OCI-LY3 (cell line): ENCODE data around the gene GAGE12E.
"Not testable (repeated sequence)": the region's sequence is repeated elsewhere in the genome, so short reads cannot be mapped to it uniquely, and the experiment has no call there.

Source experiments
- H2AFZ ChIP-seq: fragments of 200-600, 300-600 bp; shearing (Covaris generic); 2 replicates; pipeline ENCODE4 v1.6.0; 2014; ENCODE audit warnings: antibody characterized with exemption, low read depth, low read length
- H3K27ac ChIP-seq: fragments of 200-600, 300-600 bp; sonication (generic); 2 replicates; pipeline ENCODE4 v1.5.1; 2014; ENCODE audit warnings: mild to moderate bottlenecking, low read length, moderate library complexity, mixed read lengths
- H3K27me3 ChIP-seq: fragments of 200-600, 300-600 bp; sonication (generic); 2 replicates; pipeline ENCODE4 v1.6.1; 2014; ENCODE audit warnings: low read depth, low read length, mixed read lengths
- H3K36me3 ChIP-seq: fragments of 200-600, 300-600 bp; sonication (generic); replicated peaks from 2 replicates; pipeline ENCODE3; 2014; ENCODE audit warnings: low read depth, low read length, mixed read lengths
- H3K4me1 ChIP-seq: fragments of 300-600, 200-600 bp; sonication (generic); 2 replicates; pipeline ENCODE4 v1.6.1; 2014; ENCODE audit warnings: low read length, mixed read lengths
- H3K4me2 ChIP-seq: fragments of 200-600, 300-600 bp; sonication (generic); 2 replicates; pipeline ENCODE4 v1.6.1; 2014; ENCODE audit warnings: low read length, mixed read lengths
- H3K4me3 ChIP-seq: fragments of 300-600, 200-600 bp; sonication (generic); 2 replicates; pipeline ENCODE4 v1.5.1; 2014; ENCODE audit warnings: antibody characterized with exemption, mild to moderate bottlenecking, low read length, moderate library complexity
- H3K79me2 ChIP-seq: fragments of 300-600, 200-600 bp; shearing (Covaris generic); 2 replicates; pipeline ENCODE4 v1.6.1; 2014; ENCODE audit warnings: mild to moderate bottlenecking, low read length, mixed read lengths
- H3K9ac ChIP-seq: fragments of 300-600, 200-600 bp; shearing (Covaris generic); 2 replicates; pipeline ENCODE4 v1.6.0; 2014; ENCODE audit warnings: mild to moderate bottlenecking, low read length, moderate library complexity
- H3K9me3 ChIP-seq: fragments of 200-600, 300-600 bp; shearing (Covaris generic); 2 replicates; pipeline ENCODE4 v1.6.1; 2014; ENCODE audit warnings: low read length, mixed read lengths; ENCODE audit not compliant: insufficient read depth
- H4K20me1 ChIP-seq: fragments of 200-600, 300-600 bp; sonication (generic); 2 replicates; pipeline ENCODE4 v1.6.1; 2016; ENCODE audit warnings: low read length, mixed read lengths; ENCODE audit not compliant: insufficient read depth

Gene GAGE12E

DNA sequence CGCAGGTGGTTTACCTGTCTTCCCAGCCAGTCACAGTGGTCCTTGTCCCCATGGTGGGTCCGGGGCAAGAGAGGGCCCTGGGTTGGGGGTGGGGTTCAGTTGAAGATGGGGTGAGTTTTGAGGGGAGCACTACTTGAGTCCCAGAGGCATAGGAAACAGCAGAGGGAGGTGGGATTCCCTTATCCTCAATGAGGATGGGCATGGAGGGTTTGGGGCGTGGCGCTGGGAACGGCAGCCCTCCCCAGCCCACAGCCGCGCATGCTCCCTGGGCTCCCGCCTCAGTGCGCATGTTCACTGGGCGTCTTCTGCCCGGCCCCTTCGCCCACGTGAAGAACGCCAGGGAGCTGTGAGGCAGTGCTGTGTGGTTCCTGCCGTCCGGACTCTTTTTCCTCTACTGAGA, at the start of gene GAGE12E:
Gene GAGE12E, plus strand, starts transcription at position 301 of the 400 bp plus-strand sequence. CDS start 1,155 bp downstream, outside the sequence.
- not testable (repeated sequence) for H3K4me3 ChIP-seq, H2AFZ ChIP-seq, H3K4me2 ChIP-seq, H4K20me1 ChIP-seq, H3K4me1 ChIP-seq, H3K9me3 ChIP-seq, H3K9ac ChIP-seq, H3K27me3 ChIP-seq, H3K79me2 ChIP-seq, H3K27ac ChIP-seq, H3K36me3 ChIP-seq

- H3K4me3 ChIP-seq, H2AFZ ChIP-seq, H3K9me3 ChIP-seq, H3K36me3 ChIP-seq, H3K27ac ChIP-seq, H3K27me3 ChIP-seq, H3K4me2 ChIP-seq, H3K4me1 ChIP-seq, H3K9ac ChIP-seq, H4K20me1 ChIP-seq, H3K79me2 ChIP-seq: not testable (repeated sequence)
Observed at GRCh38 chrX:49531877-49532276, 19.2 kb upstream of the GAGE12E start, which contains the start of gene GAGE12C. TSS of gene GAGE12C (plus strand) at chrX:49532177. CDS start at chrX:49533332, 1,155 bp downstream.

- H3K9me3 ChIP-seq, H3K27me3 ChIP-seq, H3K4me3 ChIP-seq, H3K27ac ChIP-seq, H3K9ac ChIP-seq, H3K4me2 ChIP-seq, H3K79me2 ChIP-seq, H2AFZ ChIP-seq, H3K36me3 ChIP-seq, H4K20me1 ChIP-seq, H3K4me1 ChIP-seq: not testable (repeated sequence)
Observed at GRCh38 chrX:49541433-49541832, 9.7 kb upstream of the GAGE12E start, which contains the start of gene GAGE12D. TSS of gene GAGE12D (plus strand) at chrX:49541733. CDS start at chrX:49542888, 1,155 bp downstream.

- H3K79me2 ChIP-seq, H3K9ac ChIP-seq, H3K27me3 ChIP-seq, H3K9me3 ChIP-seq, H3K27ac ChIP-seq, H3K4me1 ChIP-seq, H3K4me2 ChIP-seq, H2AFZ ChIP-seq, H3K4me3 ChIP-seq, H4K20me1 ChIP-seq, H3K36me3 ChIP-seq: not testable (repeated sequence)
Observed at GRCh38 chrX:49560542-49560941, 9.5 kb downstream of the GAGE12E start, which contains the start of gene GAGE12F. TSS of gene GAGE12F (plus strand) at chrX:49560842. CDS start at chrX:49561997, 1,155 bp downstream.

GRCh38 chrX:49568728-49569127, 17.6 kb downstream of the GAGE12E start:
- H3K9ac ChIP-seq, H2AFZ ChIP-seq, H3K36me3 ChIP-seq, H3K27me3 ChIP-seq, H3K4me1 ChIP-seq, H3K79me2 ChIP-seq, H4K20me1 ChIP-seq, H3K27ac ChIP-seq, H3K4me2 ChIP-seq, H3K4me3 ChIP-seq, H3K9me3 ChIP-seq: not testable (repeated sequence)

GRCh38 chrX:49569152-49569551, 18.1 kb downstream of the GAGE12E start:
- H4K20me1 ChIP-seq, H2AFZ ChIP-seq, H3K4me3 ChIP-seq, H3K36me3 ChIP-seq, H3K79me2 ChIP-seq, H3K27ac ChIP-seq, H3K4me1 ChIP-seq, H3K27me3 ChIP-seq, H3K4me2 ChIP-seq, H3K9me3 ChIP-seq, H3K9ac ChIP-seq: not testable (repeated sequence)

GRCh38 chrX:49570100-49570499, 19.0 kb downstream of the GAGE12E start, which contains the start of gene GAGE12G:
TSS of gene GAGE12G (plus strand) at chrX:49570400. CDS start at chrX:49571555, 1,155 bp downstream.
- not testable (repeated sequence) for H3K4me3 ChIP-seq, H3K9me3 ChIP-seq, H3K9ac ChIP-seq, H3K27ac ChIP-seq, H3K27me3 ChIP-seq, H2AFZ ChIP-seq, H3K4me1 ChIP-seq, H3K36me3 ChIP-seq, H3K79me2 ChIP-seq, H3K4me2 ChIP-seq, H4K20me1 ChIP-seq

GRCh38 chrX:49579649-49580048, 28.6 kb downstream of the GAGE12E start, which contains the start of gene GAGE12H:
TSS of gene GAGE12H (plus strand) at chrX:49579949. CDS start at chrX:49581104, 1,155 bp downstream.
- not testable (repeated sequence) for H3K27me3 ChIP-seq, H3K27ac ChIP-seq, H3K9me3 ChIP-seq, H4K20me1 ChIP-seq, H3K4me1 ChIP-seq, H3K79me2 ChIP-seq, H3K36me3 ChIP-seq, H3K9ac ChIP-seq, H2AFZ ChIP-seq, H3K4me2 ChIP-seq, H3K4me3 ChIP-seq

GRCh38 chrX:49589196-49589595, 38.1 kb downstream of the GAGE12E start, which contains the start of gene GAGE2A:
TSS of gene GAGE2A (plus strand) at chrX:49589496. CDS start at chrX:49590651, 1,155 bp downstream.
- not testable (repeated sequence) for H3K79me2 ChIP-seq, H3K36me3 ChIP-seq, H3K9ac ChIP-seq, H3K27ac ChIP-seq, H2AFZ ChIP-seq, H3K4me1 ChIP-seq, H3K4me3 ChIP-seq, H3K9me3 ChIP-seq, H4K20me1 ChIP-seq, H3K4me2 ChIP-seq, H3K27me3 ChIP-seq
